Activated T-cell treated with anti-CD3 and anti-CD28 coated beads for 48 hours (primary cell): ENCODE measurements around the gene SURF4.

ENCODE experiments used
- DNase-seq: peaks from one replicate; pipeline ENCODE4 v3.0.0-alpha.2; 2020; ENCODE audit warnings: low read depth

The SURF4 gene

DNA sequence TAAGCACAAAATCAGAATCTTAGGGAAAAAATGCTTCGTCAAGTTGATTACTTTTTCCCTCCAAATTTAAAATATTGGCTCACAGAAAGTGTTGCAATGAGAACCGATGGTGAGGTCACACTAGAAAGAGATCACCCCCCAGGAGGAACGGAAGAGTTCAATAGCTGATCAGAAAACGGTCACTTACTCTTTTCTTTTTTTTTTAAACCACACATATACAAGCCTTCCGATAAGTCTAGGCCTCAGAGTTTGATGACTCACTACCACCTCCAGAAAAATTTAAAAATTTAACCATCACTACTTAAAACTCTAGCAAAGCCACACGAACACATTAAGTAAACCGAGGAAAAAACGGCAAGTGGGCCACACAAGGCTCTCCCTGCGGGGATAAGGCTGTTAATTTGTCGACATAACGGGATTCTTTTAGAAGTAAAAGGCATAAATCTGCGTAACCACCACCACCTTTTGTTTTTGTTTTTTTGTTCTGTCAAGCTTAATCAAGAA lies 1.2 kb downstream of the SURF4 start:
- DNase-seq: no peak

GRCh38 chr9:133372144-133372543 lies 3.7 kb downstream of the SURF4 start:
- DNase-seq: no peak

GRCh38 chr9:133371261-133371711 lies 4.6 kb downstream of the SURF4 start:
- DNase-seq: peak; percentile 73

DNA sequence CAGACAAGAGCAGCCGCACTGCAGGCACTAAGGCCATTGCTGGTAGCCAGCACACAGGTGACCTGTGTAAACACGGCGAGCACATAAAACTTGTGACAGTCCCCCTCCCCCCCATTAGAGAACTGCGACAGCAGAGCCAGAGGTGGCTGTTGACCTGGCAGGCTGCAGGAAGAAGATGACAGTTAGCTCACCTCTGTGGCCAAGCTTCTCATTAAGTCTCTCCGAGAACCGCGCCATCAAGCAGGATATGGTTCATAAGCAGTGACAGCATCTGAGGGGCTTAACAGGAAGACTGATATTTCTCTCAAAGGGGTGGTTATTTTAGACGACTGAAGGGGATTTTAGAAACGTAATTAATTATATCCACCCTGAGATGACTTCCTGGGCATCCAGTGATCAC lies 5.2 kb downstream of the SURF4 start:
- DNase-seq: no peak

DNA sequence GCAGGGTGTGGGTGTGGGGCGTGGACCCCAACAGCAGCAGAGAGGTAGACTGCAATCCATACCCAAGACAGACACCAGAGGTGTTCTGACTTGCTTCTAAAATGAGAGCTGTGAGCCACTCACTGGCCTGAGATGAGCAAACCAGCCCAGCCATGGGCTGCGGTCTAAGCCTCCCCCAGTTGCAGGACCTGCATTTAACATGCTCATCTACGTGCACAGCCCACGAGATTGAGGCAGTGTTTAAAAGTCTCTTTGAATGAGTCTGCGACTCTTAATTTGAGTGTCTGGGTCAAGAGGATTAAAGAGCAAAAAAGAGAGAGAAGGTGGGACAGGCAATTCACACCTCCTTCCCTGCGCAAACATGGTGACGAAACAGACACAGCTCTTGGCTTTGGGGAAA lies 5.9 kb downstream of the SURF4 start:
- DNase-seq: no peak

DNA sequence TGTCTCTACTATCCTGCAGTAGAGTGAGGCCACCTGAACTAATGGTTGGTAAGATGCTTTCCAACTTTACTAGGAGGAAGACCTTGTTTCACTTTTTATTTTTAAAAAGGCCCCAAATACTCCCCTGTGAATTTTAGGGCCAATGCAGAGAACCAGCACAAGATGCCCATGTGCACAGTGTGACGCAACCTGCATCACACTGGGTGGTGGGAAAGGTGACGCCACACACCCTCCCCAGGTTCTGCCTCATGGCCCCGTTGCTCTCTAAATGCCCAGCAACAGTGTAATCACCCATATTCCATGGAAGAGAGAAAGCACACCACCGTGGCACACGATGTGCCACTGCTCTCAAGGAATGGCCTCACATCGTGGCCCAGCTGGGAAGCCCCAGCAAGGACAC lies 6.4 kb downstream of the SURF4 start:
- no peak for DNase-seq

DNA sequence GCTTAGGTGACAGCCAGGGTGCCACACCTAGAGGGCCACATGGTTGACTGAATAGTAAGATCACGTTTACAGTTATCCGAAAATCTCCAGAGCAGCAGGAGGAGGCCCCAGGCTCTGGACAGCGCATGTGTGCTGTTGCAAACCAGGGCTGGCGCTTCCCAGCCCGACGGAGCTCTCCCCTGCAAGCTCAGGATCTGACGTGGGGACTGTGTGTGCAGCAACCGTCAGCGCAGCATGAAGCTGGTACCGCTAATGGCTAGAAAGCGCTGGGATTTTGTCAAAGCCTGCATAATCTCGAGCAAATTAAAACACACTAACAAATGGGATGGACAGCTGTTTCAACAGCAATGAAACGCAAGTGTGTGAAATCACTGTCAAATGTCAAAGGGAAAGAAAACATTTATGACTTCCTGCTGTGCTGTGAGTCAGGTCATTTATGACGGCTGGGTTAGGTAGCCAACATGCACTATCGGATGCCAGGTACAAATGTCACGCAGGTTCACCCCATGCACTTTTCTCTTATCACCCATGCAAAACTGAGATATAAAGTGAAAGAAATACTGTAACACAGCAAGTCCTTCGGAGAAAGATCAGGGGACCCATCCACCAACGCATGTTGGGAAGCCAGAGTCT lies 7.5 kb downstream of the SURF4 start:
- DNase-seq: no peak

DNA sequence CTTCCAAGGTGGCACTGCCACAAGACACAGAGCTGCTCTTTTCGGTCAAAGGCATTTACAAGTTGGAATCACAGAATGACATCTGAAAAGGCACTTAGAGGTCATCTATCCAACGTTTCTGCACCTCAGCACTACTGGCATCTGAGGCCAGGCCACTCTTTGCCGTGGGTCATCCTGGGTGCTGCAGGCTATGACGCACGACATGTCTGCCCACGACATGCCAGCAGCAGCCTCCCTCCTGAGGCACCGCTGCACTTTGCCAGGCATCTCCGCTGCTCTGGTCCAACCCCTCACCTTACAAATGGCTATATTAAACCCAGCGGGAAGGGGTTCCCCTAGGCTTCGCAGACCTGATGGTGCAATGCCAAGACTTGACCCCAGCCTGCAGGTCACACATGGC lies 8.1 kb downstream of the SURF4 start:
- DNase-seq: no peak

GRCh38 chr9:133367221-133367620 lies 8.6 kb downstream of the SURF4 start:
- DNase-seq: no peak

DNA sequence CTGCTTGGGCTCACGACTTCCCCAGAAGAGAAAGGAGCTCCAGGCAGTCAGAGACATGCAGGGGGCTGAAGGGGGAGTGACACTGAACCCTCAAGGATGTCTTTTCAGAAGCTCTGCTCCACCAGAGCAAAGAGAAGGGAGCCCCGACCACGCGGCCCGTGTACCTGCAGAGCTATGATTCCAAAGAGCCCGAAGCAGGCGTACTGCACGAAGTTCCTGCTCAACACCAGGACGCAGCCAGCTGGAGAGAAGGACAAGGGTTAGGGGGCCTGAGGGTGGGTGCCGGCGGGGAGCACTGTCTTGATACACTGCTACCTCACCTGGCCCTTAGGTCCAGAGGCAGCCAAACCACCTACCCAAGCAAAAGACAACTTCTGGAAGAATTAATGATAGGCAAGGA lies 9.4 kb downstream of the SURF4 start:
- no peak for DNase-seq

- DNase-seq: no peak
Measured at GRCh38 chr9:133362359-133363044, 13.4 kb downstream of the SURF4 start.

GRCh38 chr9:133361507-133362092 lies 14.3 kb downstream of the SURF4 start:
- no peak for DNase-seq

- DNase-seq: no peak
Measured at GRCh38 chr9:133360400-133361393, 15.2 kb downstream of the SURF4 start.

- DNase-seq: no peak
Measured at GRCh38 chr9:133359399-133360175, 16.3 kb downstream of the SURF4 start.

GRCh38 chr9:133357656-133358055 lies 18.2 kb downstream of the SURF4 start:
- DNase-seq: no peak

DNA sequence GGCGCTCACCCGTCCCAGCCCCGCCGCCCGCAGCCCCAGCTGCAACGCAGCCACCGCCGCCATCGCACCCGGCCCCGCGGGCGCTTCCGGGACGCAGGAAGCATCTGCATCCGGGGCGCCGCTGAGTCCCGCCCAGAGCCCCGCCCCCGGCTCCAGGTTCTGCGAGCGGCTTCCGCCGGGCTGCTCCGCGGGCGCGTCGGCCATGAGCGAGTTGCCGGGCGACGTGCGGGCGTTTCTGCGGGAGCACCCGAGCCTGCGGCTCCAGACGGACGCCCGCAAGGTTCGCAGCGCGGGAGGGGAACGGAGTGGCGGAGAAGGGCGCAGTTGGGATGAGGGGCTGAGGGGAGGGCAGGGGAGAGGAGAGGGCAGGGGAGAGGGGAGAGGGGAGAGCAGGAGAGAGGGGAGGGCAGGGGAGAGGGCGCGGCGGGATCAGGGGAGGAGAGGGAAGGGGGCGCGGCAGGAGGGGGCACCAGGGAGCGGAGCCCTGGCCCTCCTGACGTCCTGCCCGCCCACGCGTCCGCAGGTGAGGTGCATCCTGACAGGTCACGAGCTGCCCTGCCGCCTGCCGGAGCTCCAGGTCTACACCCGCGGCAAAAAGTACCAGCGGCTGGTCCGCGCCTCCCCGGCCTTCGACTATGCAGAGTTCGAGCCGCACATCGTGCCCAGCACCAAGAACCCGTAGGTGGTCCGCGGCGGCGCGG lies 19.3 kb downstream of the SURF4 start, which contains the start of the genes SURF1 and SURF2:
TSS of gene SURF1 (minus strand) at position 97 of the 701 bp plus-strand sequence. CDS start at position 63, 34 bp downstream.
TSS of gene SURF2 (plus strand) at position 160 of the 701 bp plus-strand sequence. CDS start at position 203, 43 bp downstream.
- peak; percentile 92 for DNase-seq

DNA sequence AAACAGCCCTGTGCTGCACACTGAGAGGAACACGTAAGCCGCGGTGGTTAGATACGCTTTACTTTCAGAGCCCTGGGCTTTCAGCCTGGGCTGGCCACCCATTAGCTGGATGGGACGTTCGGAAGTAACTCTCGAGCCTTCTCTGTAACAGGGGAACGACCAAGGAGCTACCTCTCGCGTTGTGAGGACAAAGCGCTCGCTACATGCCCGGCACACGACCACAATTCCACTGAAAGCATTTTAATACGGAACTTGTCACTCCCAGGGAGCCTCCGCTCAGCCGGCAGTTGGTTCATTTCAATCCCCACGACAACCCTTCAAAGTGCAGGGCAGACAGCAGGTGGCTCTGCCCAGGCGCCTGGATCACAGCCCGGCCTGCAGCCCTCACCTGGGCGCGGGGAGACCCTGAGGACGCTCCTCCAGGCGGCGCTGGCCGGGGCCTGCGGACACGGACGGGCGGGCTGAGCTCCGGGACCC lies 19.9 kb downstream of the SURF4 start:
- no peak for DNase-seq

DNA sequence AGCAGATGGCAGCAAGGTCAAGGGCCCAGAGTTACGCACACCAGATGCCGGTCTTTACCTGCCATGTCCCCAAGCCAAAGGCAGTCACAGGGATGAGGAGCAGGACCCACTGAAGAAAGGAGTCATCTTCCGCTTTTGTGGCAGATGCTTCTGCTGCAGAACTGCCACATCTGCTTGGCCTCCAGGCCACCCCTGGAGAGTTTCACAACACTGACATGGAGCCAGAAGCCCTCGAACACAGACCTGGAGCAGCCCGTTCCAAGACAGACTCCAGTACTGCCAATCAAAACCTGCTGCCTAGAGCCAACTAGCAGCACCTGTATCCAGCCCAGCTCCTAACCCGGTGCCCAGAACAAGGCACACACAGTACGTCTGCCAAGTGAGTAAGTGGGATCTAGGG lies 21.1 kb downstream of the SURF4 start:
- no peak for DNase-seq

- DNase-seq: no peak
Measured at GRCh38 chr9:133353548-133353947, 22.3 kb downstream of the SURF4 start.

DNA sequence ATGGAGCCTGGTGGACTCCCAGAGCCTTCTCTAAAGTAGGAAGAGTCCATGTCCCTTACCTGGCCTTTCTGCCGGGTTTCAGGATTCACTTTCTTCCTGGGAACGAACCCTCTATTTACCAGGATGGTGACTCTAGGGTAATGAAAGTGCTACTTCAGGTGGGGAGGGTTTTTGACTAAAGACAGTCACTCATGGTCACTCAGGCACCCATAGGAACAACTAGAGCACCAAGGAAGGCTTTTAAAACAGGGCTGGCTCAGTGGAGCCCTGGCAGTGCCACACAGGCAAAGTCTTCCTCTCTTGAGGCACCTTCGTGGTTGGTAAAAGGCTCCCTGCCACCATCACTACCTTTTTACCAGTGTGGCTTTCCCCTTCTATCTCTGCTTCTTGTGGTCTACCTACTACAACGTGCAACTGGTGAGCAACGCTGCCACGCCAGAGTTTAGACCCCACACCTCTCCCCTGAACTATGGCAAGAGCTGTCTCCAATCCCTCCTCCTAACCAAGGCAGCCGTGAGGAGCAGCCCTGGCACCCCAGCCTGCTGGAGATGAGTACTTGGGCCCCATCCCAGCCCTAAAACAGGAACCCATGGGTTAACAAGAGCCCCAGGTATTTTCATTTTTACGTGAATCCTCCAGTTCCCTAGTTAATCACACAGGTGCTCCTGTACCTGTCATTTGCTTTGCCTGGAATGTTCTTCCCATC lies 23.1 kb downstream of the SURF4 start:
- no peak for DNase-seq
